GM18520 (cell line): ENCODE measurements around the gene LCAT.

ENCODE experiments used
- ATAC-seq: cut with Tn5 transposase; IDR thresholded peaks from one replicate; pipeline ENCODE4 v1.9.1; 2021; ENCODE audit not compliant: unreplicated experiment

The LCAT gene

GRCh38 chr16:67968400-67969253, 24.7 kb upstream of the LCAT start, which contains the start of gene SLC12A4:
Gene SLC12A4, minus strand, starts transcription at chr16:67968637. Its CDS starts 84 bp downstream, at chr16:67968553.
- peak; percentile 66 for ATAC-seq

- ATAC-seq: peak; percentile 7
Observed at GRCh38 chr16:67967958-67968399, 24.1 kb upstream of the LCAT start.

DNA sequence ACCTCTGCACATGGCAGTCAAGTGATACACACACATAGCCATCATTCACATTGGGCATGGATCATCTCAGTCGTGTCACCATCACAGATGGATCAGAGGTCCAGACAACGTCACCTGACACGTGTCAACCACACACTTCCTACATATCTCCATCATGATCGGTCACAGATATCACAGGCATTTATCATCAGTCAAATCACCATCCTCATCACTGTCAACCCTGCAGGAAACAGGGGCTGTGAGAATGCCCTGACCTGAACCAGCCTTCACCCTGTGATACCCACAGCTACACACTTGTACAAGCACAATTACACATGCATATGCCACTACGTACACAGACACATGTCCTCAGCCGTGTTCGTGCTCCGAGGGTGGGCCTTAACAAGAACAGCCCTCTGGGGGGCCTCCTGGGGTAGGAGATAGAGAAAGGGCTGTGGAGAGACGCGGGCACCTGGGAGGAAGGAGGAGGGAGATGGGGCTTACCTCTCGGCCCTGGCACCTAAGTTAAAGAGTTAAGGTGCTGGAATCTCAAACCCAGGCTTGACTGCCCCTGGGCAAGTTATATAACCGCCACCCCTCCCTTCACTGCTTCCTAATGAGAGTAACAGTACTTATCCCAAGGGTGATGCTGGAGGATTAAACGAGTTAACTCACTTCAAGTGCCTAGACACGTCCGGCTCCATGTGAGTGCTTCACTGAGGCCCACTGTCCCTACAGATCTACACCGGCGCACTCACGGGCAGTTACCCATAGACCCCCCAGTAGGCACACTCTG, 23.4 kb upstream of the LCAT start:
- no peak for ATAC-seq

DNA sequence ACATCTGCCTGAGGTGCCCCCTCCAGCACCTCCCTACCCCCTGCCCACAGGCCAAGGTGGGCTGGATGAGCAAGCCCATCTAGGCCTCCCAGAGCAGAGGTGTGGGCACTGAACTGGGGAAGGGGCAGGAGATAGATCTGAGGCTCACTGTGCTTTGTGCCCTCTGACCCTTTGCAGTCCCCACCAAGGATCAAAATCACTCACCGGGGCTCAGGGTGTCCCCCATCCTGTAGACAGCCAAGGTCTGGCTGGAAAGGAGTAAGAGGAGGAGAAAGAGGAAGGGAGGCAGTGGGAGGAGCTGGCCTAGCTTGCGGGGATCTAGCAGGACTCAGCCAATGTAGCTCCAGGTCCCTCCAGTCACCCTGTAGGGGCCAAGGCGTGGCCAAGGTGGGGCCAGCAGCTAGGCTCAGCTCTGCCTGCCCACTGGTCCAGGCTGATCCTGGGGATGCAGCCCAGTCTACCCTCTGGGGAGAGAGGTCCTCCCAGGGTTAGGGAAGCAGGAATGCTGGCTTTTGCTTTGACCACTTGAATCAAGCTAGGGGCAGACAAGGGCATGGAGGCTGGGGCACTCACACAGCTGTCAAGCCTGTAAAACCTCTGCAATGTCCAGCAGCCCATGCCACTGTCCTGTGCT, 22.7 kb upstream of the LCAT start:
- no peak for ATAC-seq

GRCh38 chr16:67965668-67966548, 22.0 kb upstream of the LCAT start:
- no peak for ATAC-seq

- ATAC-seq: no peak
Observed at GRCh38 chr16:67964477-67965131, 20.7 kb upstream of the LCAT start.

DNA sequence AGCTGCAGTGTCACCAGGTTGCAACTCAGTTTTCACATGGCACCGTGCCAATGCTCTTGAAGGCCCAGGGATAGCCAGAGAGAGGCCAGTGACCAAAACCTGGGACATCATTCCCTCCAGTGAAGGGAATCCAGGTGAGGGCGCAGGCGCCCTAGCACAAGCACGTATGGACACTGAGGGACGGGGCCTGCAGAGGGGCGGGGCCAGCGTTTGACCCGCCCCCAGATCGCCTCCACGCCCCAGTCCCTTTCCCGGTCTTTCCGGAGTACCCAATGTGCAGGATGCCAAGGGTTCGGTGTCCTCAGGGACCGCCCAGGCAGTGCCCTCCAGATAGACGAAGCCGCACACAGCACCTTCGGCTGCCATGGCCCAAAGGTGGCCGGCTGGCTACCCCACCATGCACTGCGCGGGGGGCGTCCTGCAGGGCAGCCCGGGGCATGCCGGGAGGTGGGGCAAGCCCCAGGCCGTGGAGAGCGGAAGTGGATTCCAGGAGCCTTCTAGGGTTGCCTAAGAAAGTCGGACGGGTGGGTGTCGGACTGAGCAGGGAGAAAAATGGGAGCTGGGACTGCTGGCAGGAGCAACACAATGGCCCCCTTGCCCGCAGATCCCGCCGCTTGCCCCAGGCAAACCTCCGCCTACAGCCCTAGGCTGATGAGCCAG, 19.9 kb upstream of the LCAT start:
- no peak for ATAC-seq

DNA sequence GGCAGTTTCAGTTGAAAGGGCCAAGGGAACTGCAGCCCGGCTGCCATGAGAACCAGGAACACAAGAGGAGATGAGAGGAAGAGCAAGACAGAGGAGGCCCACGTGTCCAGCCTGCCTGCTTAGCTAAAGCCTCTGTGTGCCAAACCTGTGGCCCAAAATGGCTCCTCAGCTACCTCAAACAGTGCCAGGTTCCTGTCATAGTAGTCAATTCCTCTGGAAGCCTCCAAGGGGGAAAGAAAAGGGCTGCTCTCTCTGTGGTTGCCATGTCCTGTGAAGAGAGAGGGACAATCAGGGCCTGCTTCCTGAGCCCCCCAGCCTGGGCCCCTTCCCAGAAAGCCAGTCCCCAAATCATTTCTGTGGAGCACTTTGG, 19.4 kb upstream of the LCAT start:
- no peak for ATAC-seq

GRCh38 chr16:67962135-67962534, 18.2 kb upstream of the LCAT start:
- ATAC-seq: no peak

GRCh38 chr16:67961551-67961957, 17.6 kb upstream of the LCAT start:
- ATAC-seq: no peak

DNA sequence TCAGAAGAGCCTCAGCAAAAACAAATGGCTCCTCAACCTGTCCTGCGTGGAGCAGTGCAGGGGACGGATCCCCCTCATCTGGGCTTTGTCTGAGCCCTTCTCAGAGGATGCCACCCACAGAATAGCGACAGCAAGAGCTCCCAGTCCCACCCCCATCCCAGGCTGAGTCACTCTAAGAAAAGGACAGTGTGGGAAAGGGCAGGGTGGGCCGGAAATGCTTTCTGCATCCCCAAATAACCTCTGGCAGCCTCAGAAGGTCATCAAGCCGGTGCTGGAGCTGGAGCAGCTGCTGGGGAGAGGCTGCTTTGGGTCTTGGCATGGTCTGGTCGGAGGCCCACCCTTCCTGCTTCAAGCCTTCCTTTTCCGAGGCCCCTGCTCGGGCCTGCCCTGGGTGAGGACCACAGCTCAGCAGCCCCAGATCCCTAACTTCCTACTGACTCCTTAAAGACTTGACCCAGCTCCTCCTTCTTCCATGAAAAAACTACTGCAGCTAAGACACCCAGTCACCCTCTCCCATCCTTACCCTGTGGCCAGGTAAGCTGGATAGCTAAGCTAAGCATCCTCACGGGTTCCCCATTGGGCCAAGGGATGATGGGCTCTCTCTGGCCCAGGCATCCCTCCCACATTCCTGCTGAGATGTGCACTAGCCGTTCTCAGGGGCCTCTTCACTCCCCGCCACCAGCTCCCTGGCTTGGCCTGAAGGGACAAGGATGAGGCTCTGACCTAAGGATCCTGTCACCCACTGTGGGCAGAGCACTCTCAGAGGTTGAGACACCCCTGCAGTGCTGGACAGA, 15.8 kb upstream of the LCAT start:
- no peak for ATAC-seq

GRCh38 chr16:67957622-67958021, 13.7 kb upstream of the LCAT start:
- no peak for ATAC-seq

- ATAC-seq: no peak
Observed at GRCh38 chr16:67954421-67955196, 10.7 kb upstream of the LCAT start.

DNA sequence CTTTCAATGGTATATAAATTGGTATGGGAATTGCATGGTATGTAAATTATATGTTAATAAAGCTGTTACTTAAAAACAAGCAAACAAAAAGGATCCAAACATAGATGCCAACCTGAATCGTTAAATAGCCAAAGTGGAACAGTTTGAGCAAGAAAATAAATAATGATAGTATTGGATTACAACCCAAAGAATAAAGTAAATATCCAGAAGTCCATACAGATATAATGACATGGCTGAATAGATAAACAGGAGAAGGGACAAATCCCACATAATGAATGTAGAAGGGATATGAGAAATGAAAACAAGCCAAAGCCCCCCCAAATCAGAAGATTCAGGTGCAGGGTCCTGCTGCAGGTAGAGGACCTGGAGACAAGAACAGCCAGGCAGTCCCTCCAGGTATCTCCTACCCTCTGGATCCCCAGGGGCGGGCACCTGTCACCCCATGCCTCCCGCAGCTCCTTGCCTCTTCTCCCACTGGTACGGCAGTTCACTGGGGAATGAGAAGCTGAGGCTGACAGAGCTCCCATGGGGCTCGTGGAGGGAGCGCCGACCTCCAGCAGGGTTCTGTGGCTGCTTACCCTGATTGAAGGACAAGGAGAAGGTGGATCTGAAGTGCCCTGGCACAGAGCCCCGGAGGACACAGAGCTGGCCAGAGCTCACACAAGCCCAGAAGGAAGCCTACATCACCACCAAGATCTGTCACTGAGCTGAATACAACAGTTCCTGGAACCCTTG, 9.9 kb upstream of the LCAT start:
- ATAC-seq: no peak

GRCh38 chr16:67951485-67951884, 7.6 kb upstream of the LCAT start:
- no peak for ATAC-seq

DNA sequence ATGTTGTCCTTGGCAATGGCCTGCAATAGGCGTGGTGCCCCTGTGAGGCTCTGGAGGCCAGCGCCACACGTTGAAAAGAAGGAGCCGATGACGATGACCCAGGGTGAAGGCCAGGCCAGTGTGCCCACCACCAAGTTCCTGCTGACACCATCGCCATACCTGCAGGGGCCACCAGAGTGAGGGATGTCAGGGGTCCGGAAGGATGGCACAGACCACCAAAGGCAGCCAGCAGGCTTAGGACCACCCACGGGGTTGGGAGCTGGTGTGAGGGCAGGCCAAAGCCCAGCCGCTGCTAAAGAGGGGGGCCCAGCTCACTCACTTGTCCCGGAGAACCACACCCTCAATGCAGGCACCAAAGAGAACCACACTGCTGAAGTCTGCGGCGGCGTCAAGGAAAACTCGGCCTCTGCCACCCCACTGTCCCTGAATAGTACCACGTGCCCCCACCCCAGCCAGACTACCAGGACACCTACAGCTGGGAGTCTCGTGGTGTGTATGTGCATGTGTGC, 6.5 kb upstream of the LCAT start:
- ATAC-seq: no peak

GRCh38 chr16:67949645-67950044, 5.7 kb upstream of the LCAT start:
- no peak for ATAC-seq
